C4-2B (cell line): ENCODE measurements around the gene HLA-DQA1.

ENCODE experiments used
- CTCF ChIP-seq: fragments of 450-650 bp; conservative IDR thresholded peaks from 2 replicates; pipeline ENCODE4 v1.5.1; 2017; ENCODE audit warnings: mild to moderate bottlenecking
- ZFX ChIP-seq: fragments of 450-650 bp; IDR thresholded peaks from 2 replicates; pipeline ENCODE4 v1.6.1; 2017

- TF ChIP-seq CTCF, result no peak
- TF ChIP-seq ZFX, result no peak
Measured at GRCh38 chr6:32659856-32660595, 22.8 kb downstream of the HLA-DQA1 start.
